OCI-LY7 (cell line): ENCODE data around the gene WDFY2.

Experiments
- CTCF ChIP-seq: fragments of 200-600 bp; sonication (generic); conservative IDR thresholded peaks from 2 replicates; pipeline ENCODE4 v1.5.1; 2014; ENCODE audit warnings: mild to moderate bottlenecking, antibody characterized with exemption, low read length, moderate library complexity, mixed read lengths
- EZH2phosphoT487 ChIP-seq: fragments of 200-600 bp; sonication (generic); IDR thresholded peaks from 2 replicates; pipeline ENCODE4 v1.6.1; 2018; ENCODE audit warnings: low read depth, borderline replicate concordance, mild to moderate bottlenecking, mixed run types, antibody characterized with exemption, low read length, moderate library complexity, mixed read lengths

GRCh38 chr13:51733374-51734298 is 149.4 kb downstream of the WDFY2 start:
- no peak for TF ChIP-seq EZH2phosphoT487
- TF ChIP-seq CTCF = no peak
